Measurements from ENCODE around the gene SEMA3F.

DNA sequence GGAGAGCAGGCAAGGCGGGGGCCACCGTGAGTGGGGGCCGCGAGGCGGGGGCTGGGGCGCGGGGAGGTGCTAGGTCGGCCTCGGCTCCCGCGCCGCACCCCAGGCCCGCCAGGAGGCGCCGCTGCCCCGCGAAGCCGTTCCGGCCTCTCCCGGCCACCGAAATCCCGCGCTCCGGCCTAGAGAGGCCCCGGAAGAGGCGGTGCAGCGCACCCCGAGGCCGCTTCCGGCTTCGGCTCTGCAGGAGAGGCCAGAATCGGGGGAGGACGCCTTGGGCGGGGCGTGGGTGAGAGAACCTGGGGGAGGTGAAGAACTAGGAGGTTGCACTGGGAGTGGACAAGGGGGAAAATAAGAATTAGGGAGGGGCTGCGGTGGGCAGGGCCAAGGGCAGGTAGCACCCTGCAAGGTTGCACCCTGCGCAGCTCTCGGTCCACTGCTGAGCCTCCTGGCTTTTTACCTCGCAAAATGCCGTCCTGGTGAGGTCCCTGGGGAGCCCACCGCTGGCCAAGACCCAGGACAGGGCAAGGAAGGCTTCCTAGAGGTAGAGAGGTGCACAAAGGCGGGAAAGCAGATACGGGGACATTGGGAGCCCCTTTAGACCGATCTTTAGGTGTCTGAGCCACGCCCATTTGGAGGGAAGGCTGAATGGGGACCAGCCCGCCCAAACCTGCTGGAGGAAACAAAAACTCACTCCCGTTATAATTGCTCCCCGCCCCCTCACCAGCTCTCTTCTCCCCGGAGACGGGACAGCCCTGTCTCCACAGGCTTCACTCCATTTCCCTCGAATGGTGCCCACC lies 72.5 kb downstream of the SEMA3F start:
- TF ChIP-seq, protein P1, sequence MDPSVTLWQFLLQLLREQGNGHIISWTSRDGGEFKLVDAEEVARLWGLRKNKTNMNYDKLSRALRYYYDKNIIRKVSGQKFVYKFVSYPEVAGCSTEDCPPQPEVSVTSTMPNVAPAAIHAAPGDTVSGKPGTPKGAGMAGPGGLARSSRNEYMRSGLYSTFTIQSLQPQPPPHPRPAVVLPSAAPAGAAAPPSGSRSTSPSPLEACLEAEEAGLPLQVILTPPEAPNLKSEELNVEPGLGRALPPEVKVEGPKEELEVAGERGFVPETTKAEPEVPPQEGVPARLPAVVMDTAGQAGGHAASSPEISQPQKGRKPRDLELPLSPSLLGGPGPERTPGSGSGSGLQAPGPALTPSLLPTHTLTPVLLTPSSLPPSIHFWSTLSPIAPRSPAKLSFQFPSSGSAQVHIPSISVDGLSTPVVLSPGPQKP (IDR thresholded peaks at IDR 0.05; ENCODE audit: borderline replicate concordance, low read depth, low read length) = no peak
- TF ChIP-seq, protein P2, sequence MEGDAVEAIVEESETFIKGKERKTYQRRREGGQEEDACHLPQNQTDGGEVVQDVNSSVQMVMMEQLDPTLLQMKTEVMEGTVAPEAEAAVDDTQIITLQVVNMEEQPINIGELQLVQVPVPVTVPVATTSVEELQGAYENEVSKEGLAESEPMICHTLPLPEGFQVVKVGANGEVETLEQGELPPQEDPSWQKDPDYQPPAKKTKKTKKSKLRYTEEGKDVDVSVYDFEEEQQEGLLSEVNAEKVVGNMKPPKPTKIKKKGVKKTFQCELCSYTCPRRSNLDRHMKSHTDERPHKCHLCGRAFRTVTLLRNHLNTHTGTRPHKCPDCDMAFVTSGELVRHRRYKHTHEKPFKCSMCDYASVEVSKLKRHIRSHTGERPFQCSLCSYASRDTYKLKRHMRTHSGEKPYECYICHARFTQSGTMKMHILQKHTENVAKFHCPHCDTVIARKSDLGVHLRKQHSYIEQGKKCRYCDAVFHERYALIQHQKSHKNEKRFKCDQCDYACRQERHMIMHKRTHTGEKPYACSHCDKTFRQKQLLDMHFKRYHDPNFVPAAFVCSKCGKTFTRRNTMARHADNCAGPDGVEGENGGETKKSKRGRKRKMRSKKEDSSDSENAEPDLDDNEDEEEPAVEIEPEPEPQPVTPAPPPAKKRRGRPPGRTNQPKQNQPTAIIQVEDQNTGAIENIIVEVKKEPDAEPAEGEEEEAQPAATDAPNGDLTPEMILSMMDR (conservative IDR thresholded peaks at IDR 0.05; ENCODE audit: low read depth, low read length) = peak; percentile 91
- TF ChIP-seq RFX5 (IDR thresholded peaks at IDR 0.05; ENCODE audit: low read depth, low read length) (no peak), FOS (IDR thresholded peaks at IDR 0.05; ENCODE audit: low read depth, low read length) (no peak)
